ENCODE measurements around the gene AP1B1. TPM values are rescaled to one million over a fixed set of nuclear protein-coding genes. Genes with fewer than 3 reads are reported as not detected.

The AP1B1 gene
- total and polyA plus RNA-seq, 2 of the 8 experiments (the other 6 are each of a cell fraction or from before 2014, with no cell fraction given), result 64.2 to 86.8 TPM

GRCh38 chr22:29385748-29386147, 2.6 kb downstream of the AP1B1 start (continued):
- TF ChIP-seq CHD7 (IDR thresholded peaks at IDR 0.05; ENCODE audit: insufficient replicate concordance, low read length) (no peak), SIN3A (conservative IDR thresholded peaks at IDR 0.05 in 1 of 2, IDR thresholded peaks at IDR 0.05 in 1 of 2; ENCODE audit: low read depth in 1 of 2, low read length in 2 of 2) (no peak), BACH1 (IDR thresholded peaks at IDR 0.05; ENCODE audit: low read length) (no peak), HDAC6 (IDR thresholded peaks at IDR 0.05; ENCODE audit: low read depth, low read length) (no peak), RAD21 (IDR thresholded peaks at IDR 0.05 in 1 of 2, conservative IDR thresholded peaks at IDR 0.05 in 1 of 2; ENCODE audit: low read depth in 2 of 2, low read length in 2 of 2) (no peak), KDM1A (IDR thresholded peaks at IDR 0.05; ENCODE audit: borderline replicate concordance, low read length) (no peak), KDM5A (IDR thresholded peaks at IDR 0.05; ENCODE audit: low read length) (no peak)

Data from H1 (cell line).